ENCODE results near the gene NOXO1. TPM values are rescaled to one million over a fixed set of nuclear protein-coding genes. Genes with fewer than 3 reads are reported as not detected.

Gene NOXO1
- total and polyA plus RNA-seq, 9 of the 15 experiments (the other 6 are each of a cell fraction or from before 2014, with no cell fraction given), result not detected

GRCh38 chr16:1998360-1998835, 17.1 kb upstream of the NOXO1 start:
- CTCF ChIA-PET (ENCODE audit: low intra/inter-chr PET ratio), result no interaction called here
- DNase-seq (ENCODE audit: extremely low read depth in 1 of 4, low spot score in 3 of 4) (no peak), FAIRE-seq (no peak), ATAC-seq (no peak)
- Histone ChIP-seq H4K20me1 (replicated peaks; ENCODE audit: control insufficient read depth, insufficient read depth, low read length) (peaks cover 3% of the 10 kb centered on the region), H3K79me2 (ENCODE audit: control insufficient read depth, insufficient read depth, low read length) (peaks cover 31% of the 10 kb centered on the region), H3K36me3 (ENCODE audit: control insufficient read depth, insufficient read depth, low read length) (peaks cover 83% of the 10 kb centered on the region), H3K4me1 (replicated peaks in 1 of 2; ENCODE audit: control insufficient read depth in 2 of 2, insufficient read depth in 2 of 2, low read length in 2 of 2) (peaks cover 8 to 51% of the 10 kb centered on the region in 2 experiments), H3K9me1 (ENCODE audit: control insufficient read depth, insufficient read depth, low read length) (no peaks in the 10 kb centered on the region), H2AFZ (ENCODE audit: low read depth, low read length) (no peak overlapping the region), H3K9ac (ENCODE audit: insufficient read depth in 1 of 2, low read depth in 2 of 2, low read length in 2 of 2) (peak overlapping the region in 1 of 2 experiments; percentile 13; a peak in 1 of 4 replicates), H3K27ac (ENCODE audit: extremely low read depth, low read depth, low read length) (no peak overlapping the region), H3K4me2 (ENCODE audit: insufficient read depth, low read length) (no peak overlapping the region), H3K9me3 (replicated peaks; ENCODE audit: control insufficient read depth, insufficient read depth, low read depth, low read length) (no peaks in the 10 kb centered on the region), H3K4me3 (no peak overlapping the region), H3K27me3 (ENCODE audit: control insufficient read depth in 2 of 2, insufficient read depth in 2 of 2, low read length in 2 of 2) (no peaks in the 10 kb centered on the region)
- POLR2A ChIA-PET, result interaction anchor here (0.6 to 3.1 kb wide), 5 partner anchors 10 to 387 kb away, joined by 3 to 13 read pairs (median 5); partner anchors contain the start of genes IFT140, TRAF7 and ZNF598
- BruUV-seq (replicated peaks), result TSS peak; percentile 33
- intact Hi-C loops (cut with micrococcal nuclease) (no loop called here), in situ Hi-C loops (cut with MboI) (no loop called here)
- WGBS (ENCODE audit: insufficient coverage, low coverage, missing lambda C conversion rate), result 86% methylated on average over 15 of the region's 27 CpGs
- TF ChIP-seq ZNF518B (CRISPR knock-in tag; IDR thresholded peaks at IDR 0.05) (no peak), SNRNP70 (optimal IDR thresholded peaks at IDR 0.05; ENCODE audit: low read depth, low read length) (no peak), ZNF146 (CRISPR knock-in tag; IDR thresholded peaks at IDR 0.05; ENCODE audit: unreplicated experiment) (no peak), RBFOX2 (IDR thresholded peaks at IDR 0.05; ENCODE audit: low read depth, low read length) (peak; percentile 43; the same call in 1 of the 2 replicates), POLR2G (IDR thresholded peaks at IDR 0.05; ENCODE audit: low read depth, low read length) (peak; percentile 64)

All from K562 (cell line).